NCI-H1436 treated with DMSO at 0.1 percent for 48 hours (cell line): ENCODE measurements around the gene MAP6.
"Not testable (repeated sequence)": the region's sequence is repeated elsewhere in the genome, so short reads cannot be mapped to it uniquely, and the experiment has no call there.

Experiments used
- DNase-seq: peaks from one replicate; lab custom pipeline; 2025; lab: John Stamatoyannopoulos, UW

The MAP6 gene

GRCh38 chr11:75668451-75669297, at the start of gene MAP6:
Gene MAP6 (minus strand): TSS chr11:75669038. CDS start chr11:75668369, 669 bp downstream.
- DNase-seq: no peak

GRCh38 chr11:75717608-75718418, 49.0 kb upstream of the MAP6 start, which contains the start of gene MOGAT2:
Gene MOGAT2 (plus strand): TSS chr11:75717838. CDS start chr11:75717889, 51 bp downstream.
- DNase-seq: no peak

- no peak for DNase-seq
Observed at GRCh38 chr11:75716659-75717058, 47.8 kb upstream of the MAP6 start.

GRCh38 chr11:75715688-75716087, 46.9 kb upstream of the MAP6 start:
- no peak for DNase-seq

- no peak for DNase-seq
Observed at GRCh38 chr11:75714211-75714610, 45.4 kb upstream of the MAP6 start.

GRCh38 chr11:75706260-75706729, 37.5 kb upstream of the MAP6 start:
- no peak for DNase-seq

GRCh38 chr11:75705541-75705940, 36.7 kb upstream of the MAP6 start:
- DNase-seq: no peak

GRCh38 chr11:75703695-75704237, 34.9 kb upstream of the MAP6 start:
- no peak for DNase-seq

GRCh38 chr11:75700940-75701339, 32.1 kb upstream of the MAP6 start:
- no peak for DNase-seq

- DNase-seq: no peak
Observed at GRCh38 chr11:75697906-75698581, 29.2 kb upstream of the MAP6 start.

- no peak for DNase-seq
Observed at GRCh38 chr11:75691804-75692203, 23.0 kb upstream of the MAP6 start.

GRCh38 chr11:75689863-75690609, 21.2 kb upstream of the MAP6 start:
- no peak for DNase-seq

GRCh38 chr11:75683856-75684255, 15.0 kb upstream of the MAP6 start:
- DNase-seq: not testable (repeated sequence)

GRCh38 chr11:75679566-75679965, 10.7 kb upstream of the MAP6 start:
- DNase-seq: no peak

GRCh38 chr11:75678620-75679259, 9.9 kb upstream of the MAP6 start:
- no peak for DNase-seq

GRCh38 chr11:75677909-75678308, 9.1 kb upstream of the MAP6 start:
- no peak for DNase-seq

- DNase-seq: no peak
Observed at GRCh38 chr11:75677275-75677674, 8.4 kb upstream of the MAP6 start.

GRCh38 chr11:75673977-75674582, 5.2 kb upstream of the MAP6 start:
- DNase-seq: no peak

- no peak for DNase-seq
Observed at GRCh38 chr11:75667831-75668450, 897 bp downstream of the MAP6 start.
